H1 (cell line): ENCODE data around the gene CALHM2.

Source experiments
- BCL11A ChIP-seq, 2 experiments: IDR thresholded peaks; one replicate each; pipeline ENCODE4 v1.6.1; 2011; ENCODE audit warnings: low read depth in 2 of 2, low read length in 2 of 2, mild to moderate bottlenecking in 2 of 2
- BRCA1 ChIP-seq: IDR thresholded peaks from 2 replicates; pipeline ENCODE4 v1.6.1; 2012; ENCODE audit warnings: low read depth, low read length, improper control_type of control experiment
- CBX8 ChIP-seq: fragments of 300-800, 300-1000 bp; sonication (generic); IDR thresholded peaks from 2 replicates; pipeline ENCODE4 v1.7.1; 2016; ENCODE audit warnings: low read depth, low read length, borderline replicate concordance
- HDAC2 ChIP-seq, 2 experiments: fragments of 300-600 bp in 1 of 2; sonication (generic) in 1 of 2; IDR thresholded peaks; 2 replicates each; pipeline ENCODE4 v1.6.1; 2011 to 2012; ENCODE audit warnings: low read depth in 2 of 2, low read length in 2 of 2, mild to moderate bottlenecking in 2 of 2, moderate library complexity in 2 of 2, borderline replicate concordance in 1 of 2, inconsistent platforms in 1 of 2
- SIN3A ChIP-seq, 2 experiments: IDR thresholded peaks in 1 of 2; conservative IDR thresholded peaks in 1 of 2; 2 replicates each; pipeline ENCODE4 v1.6.1; 2011 to 2012; ENCODE audit warnings: low read length in 2 of 2, improper control_type of control experiment in 1 of 2, low read depth in 1 of 2, mild to moderate bottlenecking in 1 of 2
- SUZ12 ChIP-seq: fragments of 200-600 bp; sonication (generic); IDR thresholded peaks from 2 replicates; pipeline ENCODE4 v1.6.1; 2012; ENCODE audit warnings: mild to moderate bottlenecking, inconsistent platforms, low read length, moderate library complexity, mixed read lengths
- TAF1 ChIP-seq: IDR thresholded peaks from 2 replicates; pipeline ENCODE4 v1.6.1; 2011; ENCODE audit warnings: mild to moderate bottlenecking, low read depth, low read length
- TF ChIP-seq, protein P1 (sequence below), 3 experiments: IDR thresholded peaks; 1 replicate in 2 of 3; 2 replicates in 1 of 3; pipeline versions ENCODE4 v1.5.1 to v1.6.1; 2011; ENCODE audit warnings: low read length in 3 of 3, mild to moderate bottlenecking in 3 of 3, inconsistent platforms in 2 of 3, low read depth in 1 of 3, moderate library complexity in 1 of 3; ENCODE audit not compliant: insufficient read depth in 1 of 3; ENCODE audit errors: control extremely low read depth in 1 of 3

DNA sequence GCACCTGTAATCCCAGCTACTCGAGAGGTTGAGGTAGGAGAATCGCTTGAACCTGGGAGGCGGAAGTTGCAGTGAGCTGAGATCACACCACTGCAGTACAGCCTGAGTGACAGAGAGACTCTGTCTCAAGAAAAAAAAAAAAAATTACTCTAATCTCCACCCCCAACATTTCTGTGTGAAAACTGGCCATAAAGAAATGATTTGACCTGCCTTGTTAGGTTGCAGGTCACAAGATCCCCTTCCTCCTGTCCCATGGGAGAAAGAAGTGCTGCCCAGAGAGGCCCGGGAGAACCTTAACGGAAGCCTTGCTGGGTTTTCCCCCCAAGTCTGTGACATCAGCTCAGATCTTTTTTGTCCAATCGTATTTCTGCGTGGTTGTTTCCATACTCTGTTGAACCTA lies 15.2 kb upstream of the CALHM2 start:
- TF ChIP-seq CBX8 (no peak), HDAC2 (IDR thresholded peaks at IDR 0.05; ENCODE audit: borderline replicate concordance in 1 of 2, low read depth in 2 of 2, low read length in 2 of 2) (no peak), SIN3A (conservative IDR thresholded peaks at IDR 0.05 in 1 of 2, IDR thresholded peaks at IDR 0.05 in 1 of 2; ENCODE audit: low read depth in 1 of 2, low read length in 2 of 2) (no peak), BCL11A (IDR thresholded peaks at IDR 0.05; ENCODE audit: low read depth in 2 of 2, low read length in 2 of 2) (no peak), TAF1 (no peak), BRCA1 (no peak), SUZ12 (no peak)
- TF ChIP-seq, protein P1, sequence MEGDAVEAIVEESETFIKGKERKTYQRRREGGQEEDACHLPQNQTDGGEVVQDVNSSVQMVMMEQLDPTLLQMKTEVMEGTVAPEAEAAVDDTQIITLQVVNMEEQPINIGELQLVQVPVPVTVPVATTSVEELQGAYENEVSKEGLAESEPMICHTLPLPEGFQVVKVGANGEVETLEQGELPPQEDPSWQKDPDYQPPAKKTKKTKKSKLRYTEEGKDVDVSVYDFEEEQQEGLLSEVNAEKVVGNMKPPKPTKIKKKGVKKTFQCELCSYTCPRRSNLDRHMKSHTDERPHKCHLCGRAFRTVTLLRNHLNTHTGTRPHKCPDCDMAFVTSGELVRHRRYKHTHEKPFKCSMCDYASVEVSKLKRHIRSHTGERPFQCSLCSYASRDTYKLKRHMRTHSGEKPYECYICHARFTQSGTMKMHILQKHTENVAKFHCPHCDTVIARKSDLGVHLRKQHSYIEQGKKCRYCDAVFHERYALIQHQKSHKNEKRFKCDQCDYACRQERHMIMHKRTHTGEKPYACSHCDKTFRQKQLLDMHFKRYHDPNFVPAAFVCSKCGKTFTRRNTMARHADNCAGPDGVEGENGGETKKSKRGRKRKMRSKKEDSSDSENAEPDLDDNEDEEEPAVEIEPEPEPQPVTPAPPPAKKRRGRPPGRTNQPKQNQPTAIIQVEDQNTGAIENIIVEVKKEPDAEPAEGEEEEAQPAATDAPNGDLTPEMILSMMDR (IDR thresholded peaks at IDR 0.05; ENCODE audit: control extremely low read depth in 1 of 3, insufficient read depth in 1 of 3, low read depth in 1 of 3, low read length in 3 of 3): no peak
